HG02623 (cell line): ENCODE measurements around the gene LRP4.

Experiments used
- ATAC-seq: cut with Tn5 transposase; IDR thresholded peaks from one replicate; pipeline ENCODE4 v1.9.1; 2021; ENCODE audit warnings: moderate library complexity; ENCODE audit not compliant: unreplicated experiment

The LRP4 gene

GRCh38 chr11:46849631-46850030 is 68.7 kb downstream of the LRP4 start:
- no peak for ATAC-seq

GRCh38 chr11:46846510-46846830 is 71.9 kb downstream of the LRP4 start:
- ATAC-seq, result peak; percentile 6

GRCh38 chr11:46845740-46846509 is 72.4 kb downstream of the LRP4 start, which contains the start of gene CKAP5:
CKAP5 (minus strand) TSS chr11:46846280; CDS start chr11:46821231, 25,049 bp downstream.
- ATAC-seq, result peak; percentile 95

- ATAC-seq, result no peak
Measured at GRCh38 chr11:46845440-46845739, 73.0 kb downstream of the LRP4 start.

GRCh38 chr11:46840116-46840515 is 78.2 kb downstream of the LRP4 start:
- ATAC-seq, result no peak

GRCh38 chr11:46838501-46838900 is 79.8 kb downstream of the LRP4 start:
- ATAC-seq, result no peak

GRCh38 chr11:46837860-46838259 is 80.5 kb downstream of the LRP4 start:
- no peak for ATAC-seq

- no peak for ATAC-seq
Measured at GRCh38 chr11:46836870-46837269, 81.5 kb downstream of the LRP4 start.

- ATAC-seq, result no peak
Measured at GRCh38 chr11:46836431-46836830, 81.9 kb downstream of the LRP4 start.

GRCh38 chr11:46835897-46836296 is 82.5 kb downstream of the LRP4 start:
- no peak for ATAC-seq

- ATAC-seq, result no peak
Measured at GRCh38 chr11:46834821-46835220, 83.5 kb downstream of the LRP4 start.

- ATAC-seq, result no peak
Measured at GRCh38 chr11:46832511-46833214, 85.7 kb downstream of the LRP4 start.

GRCh38 chr11:46827995-46828394 is 90.4 kb downstream of the LRP4 start:
- ATAC-seq, result no peak

GRCh38 chr11:46826310-46827044 is 91.9 kb downstream of the LRP4 start:
- ATAC-seq, result peak; percentile 99

- ATAC-seq, result no peak
Measured at GRCh38 chr11:46808799-46809431, 109.4 kb downstream of the LRP4 start.
